ENCODE measurements around the gene UBE2O.

GRCh38 chr17:76405967-76406647, 46.8 kb downstream of the UBE2O start:
- TF ChIP-seq CTCF (IDR thresholded peaks at IDR 0.05; ENCODE audit: low read depth, low read length, missing input control): no peak
- no peak for TF ChIP-seq FOXA2 (IDR thresholded peaks at IDR 0.05)
- no peak for TF ChIP-seq ATF3 (IDR thresholded peaks at IDR 0.05)
- no peak for TF ChIP-seq RAD21 (IDR thresholded peaks at IDR 0.05)
- TF ChIP-seq MAX (IDR thresholded peaks at IDR 0.05): no peak
- no peak for TF ChIP-seq ZBTB33 (IDR thresholded peaks at IDR 0.05)

Measured in liver (tissue), 3 donors.